ENCODE measurements around the gene ST6GALNAC2.

- TF ChIP-seq CTCF (IDR thresholded peaks at IDR 0.05) (no peak), POLR2A (IDR thresholded peaks at IDR 0.05) (no peak), POLR2AphosphoS5 (IDR thresholded peaks at IDR 0.05) (no peak)
Observed at GRCh38 chr17:76532072-76532651, 53.5 kb downstream of the ST6GALNAC2 start.
